Measurements from ENCODE around the gene CYP27C1. TPM values are rescaled to one million over a fixed set of nuclear protein-coding genes. Genes with fewer than 3 reads are reported as not detected.

The CYP27C1 gene
- total RNA-seq, 1 donor from 2014 or later, result 8.0 TPM

DNA sequence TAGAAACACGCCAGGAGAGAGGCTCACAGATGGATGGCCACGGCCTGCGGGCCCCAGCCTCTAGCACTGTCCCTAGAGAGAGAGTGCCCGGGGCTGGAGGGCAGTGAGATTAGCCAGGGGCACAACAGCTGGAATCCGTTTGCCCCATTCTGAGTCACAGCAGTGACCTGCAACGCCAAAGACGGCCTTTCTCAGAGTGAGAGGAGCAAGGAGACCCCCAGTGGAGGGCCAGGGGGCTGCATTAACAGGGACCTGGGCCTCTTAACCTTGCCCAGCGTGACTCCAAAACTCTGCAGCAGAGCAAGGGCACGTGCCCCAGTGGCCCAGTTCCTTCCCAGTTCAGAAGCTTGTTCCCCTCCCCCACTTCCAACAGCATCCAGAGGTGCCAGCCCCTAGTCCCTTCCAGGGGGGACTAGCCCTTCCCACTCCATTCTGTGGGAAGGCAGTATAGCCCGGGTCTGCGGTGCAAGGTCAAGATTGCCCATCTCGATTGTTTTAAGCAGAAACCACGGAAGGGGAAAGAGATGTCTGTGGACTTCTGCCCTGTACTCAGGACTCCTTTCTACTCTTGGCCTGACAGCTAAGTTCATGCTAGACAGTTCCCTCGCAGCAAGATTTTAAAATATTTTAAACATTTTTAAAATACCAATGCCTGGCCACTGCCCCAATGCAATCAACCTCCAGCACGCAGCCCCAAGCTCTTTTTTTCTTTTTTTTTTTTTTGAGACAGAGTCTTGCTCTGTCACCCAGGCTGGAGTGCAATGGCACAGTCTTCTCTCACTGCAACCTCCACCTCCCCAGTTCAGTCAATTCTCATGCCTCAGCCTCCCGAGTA is 62.2 kb downstream of the CYP27C1 start:
- Mint-ChIP-seq H3K4me1 (ENCODE audit: low read depth) (peaks cover 8% of the 10 kb centered on the region), H3K9me3 (ENCODE audit: low read depth) (no peaks in the 10 kb centered on the region), H3K36me3 (ENCODE audit: insufficient read depth) (no peaks in the 10 kb centered on the region), H3K4me3 (ENCODE audit: low read depth) (no peak overlapping the region), H3K27me3 (peaks cover 17% of the 10 kb centered on the region), H3K27ac (no peak overlapping the region)
- peak; percentile 50 for DNase-seq (ENCODE audit: low spot score, unreplicated experiment)
- TF ChIP-seq, protein P1, sequence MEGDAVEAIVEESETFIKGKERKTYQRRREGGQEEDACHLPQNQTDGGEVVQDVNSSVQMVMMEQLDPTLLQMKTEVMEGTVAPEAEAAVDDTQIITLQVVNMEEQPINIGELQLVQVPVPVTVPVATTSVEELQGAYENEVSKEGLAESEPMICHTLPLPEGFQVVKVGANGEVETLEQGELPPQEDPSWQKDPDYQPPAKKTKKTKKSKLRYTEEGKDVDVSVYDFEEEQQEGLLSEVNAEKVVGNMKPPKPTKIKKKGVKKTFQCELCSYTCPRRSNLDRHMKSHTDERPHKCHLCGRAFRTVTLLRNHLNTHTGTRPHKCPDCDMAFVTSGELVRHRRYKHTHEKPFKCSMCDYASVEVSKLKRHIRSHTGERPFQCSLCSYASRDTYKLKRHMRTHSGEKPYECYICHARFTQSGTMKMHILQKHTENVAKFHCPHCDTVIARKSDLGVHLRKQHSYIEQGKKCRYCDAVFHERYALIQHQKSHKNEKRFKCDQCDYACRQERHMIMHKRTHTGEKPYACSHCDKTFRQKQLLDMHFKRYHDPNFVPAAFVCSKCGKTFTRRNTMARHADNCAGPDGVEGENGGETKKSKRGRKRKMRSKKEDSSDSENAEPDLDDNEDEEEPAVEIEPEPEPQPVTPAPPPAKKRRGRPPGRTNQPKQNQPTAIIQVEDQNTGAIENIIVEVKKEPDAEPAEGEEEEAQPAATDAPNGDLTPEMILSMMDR (IDR thresholded peaks at IDR 0.05; ENCODE audit: unreplicated experiment), result peak; percentile 67

DNA sequence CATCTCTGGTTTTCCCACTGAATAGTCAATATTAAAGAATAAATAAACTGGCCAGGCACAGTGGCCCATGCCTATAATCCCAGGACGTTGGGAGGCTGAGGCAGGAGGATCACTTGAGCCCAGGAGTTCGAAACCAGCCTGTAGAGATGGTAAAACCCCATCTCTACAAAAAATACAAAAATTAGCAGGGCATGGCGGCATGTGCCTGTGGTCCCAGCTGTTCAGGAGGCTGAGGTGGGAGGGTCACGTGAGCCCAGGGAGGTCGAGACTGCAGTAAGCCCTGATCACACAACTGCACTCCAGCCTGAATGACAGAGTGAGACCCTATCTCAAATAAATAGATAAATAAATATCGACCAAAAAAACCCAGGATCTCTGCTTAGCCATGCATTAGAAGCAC is 63.0 kb downstream of the CYP27C1 start:
- TF ChIP-seq, protein P1 (IDR thresholded peaks at IDR 0.05; ENCODE audit: unreplicated experiment), result no peak
- Mint-ChIP-seq H3K4me3 (ENCODE audit: low read depth) (no peak overlapping the region), H3K27ac (no peak overlapping the region), H3K27me3 (peaks cover 17% of the 10 kb centered on the region), H3K36me3 (ENCODE audit: insufficient read depth) (no peaks in the 10 kb centered on the region), H3K4me1 (ENCODE audit: low read depth) (peaks cover 8% of the 10 kb centered on the region), H3K9me3 (ENCODE audit: low read depth) (no peaks in the 10 kb centered on the region)
- no peak for DNase-seq (ENCODE audit: low spot score, unreplicated experiment)

DNA sequence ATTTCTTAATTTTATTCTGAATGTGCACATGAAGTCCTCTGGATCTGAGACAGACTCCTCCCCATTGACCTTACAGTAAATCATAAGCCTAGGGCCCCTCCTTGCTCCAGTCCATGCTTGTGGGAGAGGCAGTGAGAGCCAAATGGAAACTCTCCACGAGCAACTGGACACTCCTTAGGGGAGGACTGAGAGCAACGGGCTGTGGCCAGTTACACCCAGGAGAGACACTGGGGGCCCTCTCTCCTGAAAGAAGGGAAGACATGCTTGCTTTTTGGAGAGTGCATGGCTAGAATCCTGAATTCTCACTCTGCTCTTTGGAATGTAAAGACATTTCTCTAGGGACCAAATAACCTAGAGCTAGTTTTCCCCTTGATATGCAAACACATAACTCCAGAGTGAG is 64.2 kb downstream of the CYP27C1 start:
- no peak overlapping the region for H3K27ac Mint-ChIP-seq
- H3K4me3 Mint-ChIP-seq (ENCODE audit: low read depth), result no peak overlapping the region
- no peaks in the 10 kb centered on the region for H3K9me3 Mint-ChIP-seq (ENCODE audit: low read depth)
- H3K36me3 Mint-ChIP-seq (ENCODE audit: insufficient read depth), result no peaks in the 10 kb centered on the region
- TF ChIP-seq, protein P1 (IDR thresholded peaks at IDR 0.05; ENCODE audit: unreplicated experiment), result no peak
- no peak for DNase-seq (ENCODE audit: low spot score, unreplicated experiment)
- peaks cover 3% of the 10 kb centered on the region for H3K4me1 Mint-ChIP-seq (ENCODE audit: low read depth)
- peaks cover 11% of the 10 kb centered on the region for H3K27me3 Mint-ChIP-seq

DNA sequence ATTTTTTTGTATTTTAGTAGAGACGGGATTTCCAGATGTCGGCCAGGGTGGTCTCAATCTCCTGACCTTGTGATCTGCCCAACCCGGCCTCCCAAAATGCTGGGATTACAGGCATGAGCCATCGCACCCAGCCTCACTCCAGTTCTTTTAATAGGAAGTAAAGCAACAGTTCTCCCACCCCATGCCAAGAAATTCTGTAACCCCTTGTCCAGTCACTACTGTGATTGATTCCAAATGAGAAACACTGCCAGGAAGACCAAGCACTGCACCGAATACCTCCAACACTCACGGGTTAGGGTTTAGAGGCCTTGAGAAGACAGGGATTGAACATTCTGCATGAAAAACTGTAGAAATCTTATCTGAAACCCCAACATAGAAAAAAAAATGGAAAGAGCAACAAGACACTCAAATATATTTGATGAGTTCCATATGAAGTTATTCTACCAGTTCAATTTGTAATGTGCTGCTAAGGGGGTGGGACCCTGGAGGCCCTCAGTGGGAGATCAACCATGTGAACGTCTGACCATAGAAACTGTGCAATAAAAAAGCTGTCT is 65.0 kb downstream of the CYP27C1 start:
- TF ChIP-seq, protein P1 (IDR thresholded peaks at IDR 0.05; ENCODE audit: unreplicated experiment), result no peak
- peaks cover 8% of the 10 kb centered on the region for H3K27me3 Mint-ChIP-seq
- H3K4me3 Mint-ChIP-seq (ENCODE audit: low read depth), result no peak overlapping the region
- H3K4me1 Mint-ChIP-seq (ENCODE audit: low read depth), result peaks cover 3% of the 10 kb centered on the region
- no peak overlapping the region for H3K27ac Mint-ChIP-seq
- H3K36me3 Mint-ChIP-seq (ENCODE audit: insufficient read depth), result no peaks in the 10 kb centered on the region
- no peak for DNase-seq (ENCODE audit: low spot score, unreplicated experiment)
- no peaks in the 10 kb centered on the region for H3K9me3 Mint-ChIP-seq (ENCODE audit: low read depth)

DNA sequence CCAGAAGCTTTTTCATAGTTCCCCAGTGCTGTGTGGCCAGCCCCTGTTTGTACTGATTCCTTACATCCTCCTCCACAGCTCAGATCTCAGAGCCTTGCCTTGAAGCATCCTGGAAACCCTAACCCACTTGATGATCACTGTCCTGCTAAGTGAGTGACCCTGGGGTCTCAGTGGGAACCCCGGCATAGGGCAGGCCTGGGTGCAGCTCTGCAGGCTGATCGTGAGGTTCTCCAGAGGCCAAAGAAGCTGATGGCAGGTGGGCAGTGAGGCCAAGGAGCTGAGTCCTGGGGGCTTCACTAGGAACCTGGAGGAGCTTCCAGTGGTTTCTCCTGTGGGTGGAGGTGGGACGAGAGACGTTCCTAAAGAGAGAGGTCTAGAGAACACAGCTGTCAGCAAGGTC is 65.7 kb downstream of the CYP27C1 start:
- DNase-seq (ENCODE audit: low spot score, unreplicated experiment), result no peak
- TF ChIP-seq, protein P1 (IDR thresholded peaks at IDR 0.05; ENCODE audit: unreplicated experiment), result no peak
- Mint-ChIP-seq H3K36me3 (ENCODE audit: insufficient read depth) (no peaks in the 10 kb centered on the region), H3K4me3 (ENCODE audit: low read depth) (no peak overlapping the region), H3K4me1 (ENCODE audit: low read depth) (peaks cover 3% of the 10 kb centered on the region), H3K27me3 (peaks cover 6% of the 10 kb centered on the region), H3K9me3 (ENCODE audit: low read depth) (no peaks in the 10 kb centered on the region), H3K27ac (no peak overlapping the region)

Measured in progenitor cell of endocrine pancreas (in vitro differentiated cells).